A549 (cell line): ENCODE measurements around the gene KCNJ11. TPM values are rescaled to one million over a fixed set of nuclear protein-coding genes. Genes with fewer than 3 reads are reported as not detected.

Source experiments
- ATAC-seq, 2 experiments: fragments of 200-7000 bp in 1 of 2; fragments of >200 bp in 1 of 2; cut with Nextera tagmentation in 1 of 2; cut with Tn5 transposase in 1 of 2; 3 replicates each; pipeline versions ENCODE4 v1.8.0 to v1.9.1; 2018 to 2020; ENCODE audit warnings: mild to moderate bottlenecking in 1 of 2, moderate library complexity in 1 of 2
- CTCF ChIA-PET: fragments of 300-600 bp; sonication (Branson Sonifier 250); formaldehyde crosslinking; extraction: SDS; loops from one replicate; lab custom pipeline; 2021; ENCODE audit warnings: antibody characterized with exemption, inconsistent platforms; lab: Yijun Ruan, JAX
- POLR2A ChIA-PET: fragments of 350-600 bp; formaldehyde crosslinking; extraction: SDS; loops from one replicate; lab custom pipeline; 2021; ENCODE audit warnings: antibody characterized with exemption, inconsistent platforms; lab: Yijun Ruan, JAX
- DNase-seq, 2 experiments: peaks; one replicate each; pipeline versions ENCODE4 v3.0.0 to v3.0.0-alpha.2; 2011 to 2016; ENCODE audit warnings: low read depth in 1 of 2, low spot score in 1 of 2
- FAIRE-seq: peaks from 2 replicates; lab custom pipeline; 2011; peaks lifted over from hg19 to GRCh38; lab: Jason Lieb, UNC
- H3K27ac ChIP-seq, 2 experiments: fragments of >200 bp; sonication (Bioruptor Twin); formaldehyde crosslinking; 3 replicates each; pipeline ENCODE4 v1.5.1; 2016 to 2017
- H3K4me1 ChIP-seq: fragments of >200 bp; sonication (Bioruptor Twin); formaldehyde crosslinking; 3 replicates; pipeline ENCODE4 v1.6.1; 2016
- H3K4me2 ChIP-seq: fragments of >200 bp; sonication (Bioruptor Twin); formaldehyde crosslinking; 3 replicates; pipeline ENCODE4 v1.6.1; 2016
- H3K4me3 ChIP-seq: fragments of >200 bp; sonication (Bioruptor Twin); formaldehyde crosslinking; 3 replicates; pipeline ENCODE4 v1.5.1; 2016
- H3K9me3 ChIP-seq: fragments of >200 bp; sonication (Bioruptor Twin); formaldehyde crosslinking; 3 replicates; pipeline ENCODE4 v1.6.1; 2016
- CBX8 ChIP-seq: fragments of 200-600 bp; sonication (generic); IDR thresholded peaks from 2 replicates; pipeline ENCODE4 v1.6.1; 2016
- CHD2 ChIP-seq: fragments of 150-350 bp; IDR thresholded peaks from 2 replicates; pipeline ENCODE4 v1.6.1; 2014; ENCODE audit warnings: low read length; ENCODE audit not compliant: partially characterized antibody
- CHD4 ChIP-seq: fragments of 200-600 bp; sonication (generic); IDR thresholded peaks from 2 replicates; pipeline ENCODE4 v1.6.1; 2016; ENCODE audit warnings: antibody characterized with exemption, mild to moderate bottlenecking, borderline replicate concordance
- E2F6 ChIP-seq: IDR thresholded peaks from 2 replicates; pipeline ENCODE4 v1.6.1; 2012; ENCODE audit warnings: low read depth, borderline replicate concordance
- ESRRA ChIP-seq: fragments of 150-350 bp; IDR thresholded peaks from 2 replicates; pipeline ENCODE4 v1.6.1; 2014; ENCODE audit warnings: mild to moderate bottlenecking, low read length, borderline replicate concordance
- FOSL2 ChIP-seq, 2 experiments: fragments of 450-650 bp in 1 of 2; fragments of >200 bp in 1 of 2; sonication (Bioruptor Twin) in 1 of 2; formaldehyde crosslinking; IDR thresholded peaks; 2 replicates each; pipeline versions ENCODE4 v1.5.0 to v1.6.1; 2016 to 2020; ENCODE audit warnings: mild to moderate bottlenecking in 1 of 2, moderate library complexity in 1 of 2
- HDAC2 ChIP-seq: fragments of 200-600 bp; sonication (generic); IDR thresholded peaks from 2 replicates; pipeline ENCODE4 v1.6.1; 2016
- HES2 ChIP-seq: fragments of >200 bp; sonication (Bioruptor Twin); formaldehyde crosslinking; IDR thresholded peaks from 2 replicates; pipeline ENCODE4 v1.6.1; 2016
- HEYL ChIP-seq: fragments of 250-450 bp; sonication (Bioruptor Pico); IDR thresholded peaks from 2 replicates; pipeline ENCODE4 v1.8.0; 2021; ENCODE audit warnings: mild to moderate bottlenecking, moderate library complexity
- MAZ ChIP-seq: fragments of 150-350 bp; IDR thresholded peaks from 2 replicates; pipeline ENCODE4 v1.6.1; 2014; ENCODE audit warnings: antibody characterized with exemption, low read depth, low read length, borderline replicate concordance
- NPAS2 ChIP-seq: fragments of 250-450 bp; sonication (Bioruptor Pico); IDR thresholded peaks from 2 replicates; pipeline ENCODE4 v1.8.0; 2022; ENCODE audit warnings: mild to moderate bottlenecking, moderate library complexity, borderline replicate concordance
- PHF8 ChIP-seq: fragments of 200-600 bp; sonication (generic); IDR thresholded peaks from 2 replicates; pipeline ENCODE4 v1.6.1; 2016; ENCODE audit warnings: low read depth, mild to moderate bottlenecking, antibody characterized with exemption, moderate library complexity, borderline replicate concordance
- RAD21 ChIP-seq, 2 experiments: fragments of >200 bp in 1 of 2; sonication (Bioruptor Twin) in 1 of 2; formaldehyde crosslinking in 1 of 2; IDR thresholded peaks in 1 of 2; conservative IDR thresholded peaks in 1 of 2; 2 replicates in 1 of 2; 3 replicates in 1 of 2; pipeline ENCODE4 v1.6.1; 2012 to 2018; ENCODE audit warnings: inconsistent platforms in 1 of 2
- RARB ChIP-seq: fragments of 250-450 bp; sonication (Bioruptor Pico); IDR thresholded peaks from 2 replicates; pipeline ENCODE4 v1.8.0; 2021; ENCODE audit warnings: mild to moderate bottlenecking, moderate library complexity
- RNF2 ChIP-seq: fragments of 200-600 bp; sonication (generic); IDR thresholded peaks from 2 replicates; pipeline ENCODE4 v1.6.1; 2016; ENCODE audit warnings: low read depth, mild to moderate bottlenecking, antibody characterized with exemption, moderate library complexity, borderline replicate concordance
- SMC3 ChIP-seq: fragments of >200 bp; sonication (Bioruptor Twin); formaldehyde crosslinking; IDR thresholded peaks from 3 replicates; pipeline ENCODE4 v1.6.1; 2018; ENCODE audit warnings: inconsistent platforms
- TP53 ChIP-seq: fragments of 250-450 bp; sonication (Bioruptor Pico); IDR thresholded peaks from 2 replicates; pipeline ENCODE4 v1.5.0; 2021; ENCODE audit warnings: mild to moderate bottlenecking, moderate library complexity
- WGBS: methylation state at CpG from one replicate; pipeline ENCODE4 v1.1.6; 2017; ENCODE audit errors: missing lambda C conversion rate; 5-methylcytosine and 5-hydroxymethylcytosine counted together
- polyA plus RNA-seq, 4 experiments: library from polyadenylated mRNA; depleted of rRNA in 3 of 4; stranded (reverse); fragments of >200 nt; fragmentation: RNase III in 1 of 4; extraction: RNeasy Plus Mini Kit Qiagen cat#74134 plus additional on column Dnase treatment in 1 of 4; gene quantifications; 2 replicates in 3 of 4; 3 replicates in 1 of 4; pipeline ENCODE4 v1.2.3, GENCODE V29; 2011 to 2017
- TF ChIP-seq, protein P1 (sequence below): fragments of 450-650 bp; IDR thresholded peaks from 2 replicates; pipeline ENCODE4 v1.6.1; 2014; ENCODE audit warnings: antibody characterized with exemption
- TF ChIP-seq, protein P2 (sequence below): fragments of >200 bp; sonication (Bioruptor Twin); formaldehyde crosslinking; IDR thresholded peaks from 3 replicates; pipeline ENCODE4 v1.5.1; 2016
- TF ChIP-seq, protein P3 (sequence below): fragments of 150-350 bp; IDR thresholded peaks from 2 replicates; pipeline ENCODE4 v1.6.1; 2014; ENCODE audit warnings: low read depth, mild to moderate bottlenecking, low read length
- TF ChIP-seq, protein P4 (sequence below): fragments of 200-600 bp; sonication (generic); IDR thresholded peaks from 2 replicates; pipeline ENCODE4 v1.6.1; 2016; ENCODE audit warnings: antibody characterized with exemption, mild to moderate bottlenecking, moderate library complexity

KCNJ11 gene
- polyA plus RNA-seq, 2 of the 4 experiments (the other 2 are of a cell fraction): 0.18 to 0.53 TPM

GRCh38 chr11:17399236-17399635 is 10.8 kb upstream of the KCNJ11 start:
- Histone ChIP-seq H3K4me1 (no peaks in the 10 kb centered on the region), H3K27ac (no peak overlapping the region), H3K4me2 (no peak overlapping the region), H3K4me3 (no peak overlapping the region), H3K9me3 (no peaks in the 10 kb centered on the region)
- no peak for DNase-seq
- ChIA-PET CTCF (interaction anchor here (1.0 to 7.2 kb wide), 6 partner anchors 8 to 129 kb away, joined by 3 to 59 read pairs (median 4); partner anchors contain the start of gene KCNJ11), POLR2A (no interaction called here)
- ATAC-seq: no peak
- no peak for FAIRE-seq
- no peak for TF ChIP-seq PHF8
- no peak for TF ChIP-seq SMC3
- TF ChIP-seq TP53: no peak
- TF ChIP-seq RAD21 (conservative IDR thresholded peaks at IDR 0.05 in 1 of 2, IDR thresholded peaks at IDR 0.05 in 1 of 2): no peak
- TF ChIP-seq NPAS2 (CRISPR knock-in tag): no peak
- TF ChIP-seq, protein P1, sequence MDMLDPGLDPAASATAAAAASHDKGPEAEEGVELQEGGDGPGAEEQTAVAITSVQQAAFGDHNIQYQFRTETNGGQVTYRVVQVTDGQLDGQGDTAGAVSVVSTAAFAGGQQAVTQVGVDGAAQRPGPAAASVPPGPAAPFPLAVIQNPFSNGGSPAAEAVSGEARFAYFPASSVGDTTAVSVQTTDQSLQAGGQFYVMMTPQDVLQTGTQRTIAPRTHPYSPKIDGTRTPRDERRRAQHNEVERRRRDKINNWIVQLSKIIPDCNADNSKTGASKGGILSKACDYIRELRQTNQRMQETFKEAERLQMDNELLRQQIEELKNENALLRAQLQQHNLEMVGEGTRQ: no peak

DNA sequence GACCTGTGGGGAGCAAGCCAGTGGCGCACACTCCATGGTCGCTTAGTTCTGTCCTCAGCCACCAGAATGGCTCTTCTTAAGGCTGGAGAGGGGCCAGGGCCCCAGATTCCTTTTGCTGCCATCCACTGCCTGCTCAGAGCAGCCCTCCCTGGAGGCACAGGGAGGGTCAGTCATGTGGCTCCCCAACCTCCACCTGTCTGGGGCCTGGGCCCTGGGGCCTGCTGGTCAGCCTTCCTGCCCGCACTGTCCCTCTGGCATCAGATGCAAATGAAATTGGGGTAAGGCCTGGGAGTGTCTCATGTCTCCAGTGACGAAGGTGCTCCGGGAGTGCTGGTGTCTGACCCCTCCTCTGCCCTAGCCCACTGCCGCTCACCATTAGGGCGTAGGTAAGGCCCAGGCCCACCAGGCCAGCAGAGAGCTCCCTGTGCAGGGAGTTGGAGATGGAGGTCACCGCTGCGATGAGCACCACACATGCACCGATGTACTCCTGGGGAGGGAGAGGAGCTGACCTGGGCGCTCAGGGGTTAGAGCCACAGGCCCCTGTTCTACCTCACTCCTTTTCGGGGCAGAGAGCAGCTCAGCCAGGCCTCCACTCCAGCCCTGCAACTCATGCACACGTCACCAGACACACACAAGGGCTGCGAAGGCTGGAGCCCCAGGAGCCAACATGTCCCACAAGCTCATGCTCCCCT is 9.0 kb upstream of the KCNJ11 start:
- Histone ChIP-seq H3K4me2 (no peak overlapping the region), H3K4me3 (no peak overlapping the region), H3K9me3 (no peaks in the 10 kb centered on the region), H3K27ac (no peak overlapping the region), H3K4me1 (no peaks in the 10 kb centered on the region)
- TF ChIP-seq E2F6 (no peak), RNF2 (no peak), HDAC2 (no peak), FOSL2 (IDR thresholded peaks at IDR 0.05) (no peak), FOSL2 (CRISPR knock-in tag; IDR thresholded peaks at IDR 0.05) (no peak), HES2 (no peak), NPAS2 (CRISPR knock-in tag) (no peak), CHD2 (no peak), CBX8 (no peak), HEYL (CRISPR knock-in tag) (no peak), MAZ (no peak), ESRRA (no peak), SMC3 (no peak), RARB (CRISPR knock-in tag) (no peak), CHD4 (no peak)
- TF ChIP-seq, protein P2, sequence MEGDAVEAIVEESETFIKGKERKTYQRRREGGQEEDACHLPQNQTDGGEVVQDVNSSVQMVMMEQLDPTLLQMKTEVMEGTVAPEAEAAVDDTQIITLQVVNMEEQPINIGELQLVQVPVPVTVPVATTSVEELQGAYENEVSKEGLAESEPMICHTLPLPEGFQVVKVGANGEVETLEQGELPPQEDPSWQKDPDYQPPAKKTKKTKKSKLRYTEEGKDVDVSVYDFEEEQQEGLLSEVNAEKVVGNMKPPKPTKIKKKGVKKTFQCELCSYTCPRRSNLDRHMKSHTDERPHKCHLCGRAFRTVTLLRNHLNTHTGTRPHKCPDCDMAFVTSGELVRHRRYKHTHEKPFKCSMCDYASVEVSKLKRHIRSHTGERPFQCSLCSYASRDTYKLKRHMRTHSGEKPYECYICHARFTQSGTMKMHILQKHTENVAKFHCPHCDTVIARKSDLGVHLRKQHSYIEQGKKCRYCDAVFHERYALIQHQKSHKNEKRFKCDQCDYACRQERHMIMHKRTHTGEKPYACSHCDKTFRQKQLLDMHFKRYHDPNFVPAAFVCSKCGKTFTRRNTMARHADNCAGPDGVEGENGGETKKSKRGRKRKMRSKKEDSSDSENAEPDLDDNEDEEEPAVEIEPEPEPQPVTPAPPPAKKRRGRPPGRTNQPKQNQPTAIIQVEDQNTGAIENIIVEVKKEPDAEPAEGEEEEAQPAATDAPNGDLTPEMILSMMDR: no peak
- TF ChIP-seq, protein P3, sequence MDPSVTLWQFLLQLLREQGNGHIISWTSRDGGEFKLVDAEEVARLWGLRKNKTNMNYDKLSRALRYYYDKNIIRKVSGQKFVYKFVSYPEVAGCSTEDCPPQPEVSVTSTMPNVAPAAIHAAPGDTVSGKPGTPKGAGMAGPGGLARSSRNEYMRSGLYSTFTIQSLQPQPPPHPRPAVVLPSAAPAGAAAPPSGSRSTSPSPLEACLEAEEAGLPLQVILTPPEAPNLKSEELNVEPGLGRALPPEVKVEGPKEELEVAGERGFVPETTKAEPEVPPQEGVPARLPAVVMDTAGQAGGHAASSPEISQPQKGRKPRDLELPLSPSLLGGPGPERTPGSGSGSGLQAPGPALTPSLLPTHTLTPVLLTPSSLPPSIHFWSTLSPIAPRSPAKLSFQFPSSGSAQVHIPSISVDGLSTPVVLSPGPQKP: no peak
- TF ChIP-seq, protein P4, sequence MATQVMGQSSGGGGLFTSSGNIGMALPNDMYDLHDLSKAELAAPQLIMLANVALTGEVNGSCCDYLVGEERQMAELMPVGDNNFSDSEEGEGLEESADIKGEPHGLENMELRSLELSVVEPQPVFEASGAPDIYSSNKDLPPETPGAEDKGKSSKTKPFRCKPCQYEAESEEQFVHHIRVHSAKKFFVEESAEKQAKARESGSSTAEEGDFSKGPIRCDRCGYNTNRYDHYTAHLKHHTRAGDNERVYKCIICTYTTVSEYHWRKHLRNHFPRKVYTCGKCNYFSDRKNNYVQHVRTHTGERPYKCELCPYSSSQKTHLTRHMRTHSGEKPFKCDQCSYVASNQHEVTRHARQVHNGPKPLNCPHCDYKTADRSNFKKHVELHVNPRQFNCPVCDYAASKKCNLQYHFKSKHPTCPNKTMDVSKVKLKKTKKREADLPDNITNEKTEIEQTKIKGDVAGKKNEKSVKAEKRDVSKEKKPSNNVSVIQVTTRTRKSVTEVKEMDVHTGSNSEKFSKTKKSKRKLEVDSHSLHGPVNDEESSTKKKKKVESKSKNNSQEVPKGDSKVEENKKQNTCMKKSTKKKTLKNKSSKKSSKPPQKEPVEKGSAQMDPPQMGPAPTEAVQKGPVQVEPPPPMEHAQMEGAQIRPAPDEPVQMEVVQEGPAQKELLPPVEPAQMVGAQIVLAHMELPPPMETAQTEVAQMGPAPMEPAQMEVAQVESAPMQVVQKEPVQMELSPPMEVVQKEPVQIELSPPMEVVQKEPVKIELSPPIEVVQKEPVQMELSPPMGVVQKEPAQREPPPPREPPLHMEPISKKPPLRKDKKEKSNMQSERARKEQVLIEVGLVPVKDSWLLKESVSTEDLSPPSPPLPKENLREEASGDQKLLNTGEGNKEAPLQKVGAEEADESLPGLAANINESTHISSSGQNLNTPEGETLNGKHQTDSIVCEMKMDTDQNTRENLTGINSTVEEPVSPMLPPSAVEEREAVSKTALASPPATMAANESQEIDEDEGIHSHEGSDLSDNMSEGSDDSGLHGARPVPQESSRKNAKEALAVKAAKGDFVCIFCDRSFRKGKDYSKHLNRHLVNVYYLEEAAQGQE: no peak
- ATAC-seq (no peak), DNase-seq (no peak), FAIRE-seq (no peak)
- WGBS: 91% methylated on average over 12 of the region's 14 CpGs
- ChIA-PET POLR2A (no interaction called here), CTCF (interaction anchor here (0.5 to 7.2 kb wide), 11 partner anchors 7 to 167 kb away, joined by 3 to 59 read pairs (median 3); partner anchors contain the start of gene KCNJ11)
